AG09309 (cell line): Measurements from ENCODE around the gene SGK1.
"Not testable (repeated sequence)": the region's sequence is repeated elsewhere in the genome, so short reads cannot be mapped to it uniquely, and the experiment has no call there.

ENCODE experiments used
- DNase-seq: peaks from one replicate; pipeline ENCODE4 v3.0.0-alpha.2; 2010; ENCODE audit warnings: low read depth
- H3K4me3 ChIP-seq: 2 replicates; pipeline ENCODE4 v1.5.1; 2011; ENCODE audit warnings: mild to moderate bottlenecking, low read depth, low read length, moderate library complexity; ENCODE audit not compliant: control insufficient read depth
- TF ChIP-seq, protein P1 (sequence below): IDR thresholded peaks from 2 replicates; pipeline ENCODE4 v1.5.1; 2011; ENCODE audit warnings: mild to moderate bottlenecking, low read depth, low read length, inconsistent platforms; ENCODE audit not compliant: insufficient read depth, control insufficient read depth; ENCODE audit errors: missing control alignments

SGK1 gene

DNA sequence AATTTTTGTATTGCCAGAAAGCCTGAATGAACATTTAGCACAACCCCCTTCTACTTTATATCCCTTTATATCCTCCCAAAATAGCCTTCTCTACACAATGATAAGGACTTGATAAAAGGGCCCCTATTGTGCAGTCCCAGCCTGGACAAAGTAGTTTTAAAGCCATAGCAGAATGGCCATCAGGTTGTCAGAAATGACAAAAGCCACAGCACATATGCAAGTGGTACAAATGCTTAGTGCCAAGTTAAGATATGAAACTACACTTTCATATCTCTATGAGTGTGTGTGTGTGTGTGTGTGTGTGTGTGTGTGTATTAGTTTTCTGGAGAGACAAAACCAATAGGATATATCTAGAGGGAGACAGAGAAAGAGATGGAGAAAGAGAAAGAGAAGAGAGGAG is 132.6 kb downstream of the SGK1 start:
- no peak for DNase-seq
- no peak overlapping the region for H3K4me3 ChIP-seq
- TF ChIP-seq, protein P1, sequence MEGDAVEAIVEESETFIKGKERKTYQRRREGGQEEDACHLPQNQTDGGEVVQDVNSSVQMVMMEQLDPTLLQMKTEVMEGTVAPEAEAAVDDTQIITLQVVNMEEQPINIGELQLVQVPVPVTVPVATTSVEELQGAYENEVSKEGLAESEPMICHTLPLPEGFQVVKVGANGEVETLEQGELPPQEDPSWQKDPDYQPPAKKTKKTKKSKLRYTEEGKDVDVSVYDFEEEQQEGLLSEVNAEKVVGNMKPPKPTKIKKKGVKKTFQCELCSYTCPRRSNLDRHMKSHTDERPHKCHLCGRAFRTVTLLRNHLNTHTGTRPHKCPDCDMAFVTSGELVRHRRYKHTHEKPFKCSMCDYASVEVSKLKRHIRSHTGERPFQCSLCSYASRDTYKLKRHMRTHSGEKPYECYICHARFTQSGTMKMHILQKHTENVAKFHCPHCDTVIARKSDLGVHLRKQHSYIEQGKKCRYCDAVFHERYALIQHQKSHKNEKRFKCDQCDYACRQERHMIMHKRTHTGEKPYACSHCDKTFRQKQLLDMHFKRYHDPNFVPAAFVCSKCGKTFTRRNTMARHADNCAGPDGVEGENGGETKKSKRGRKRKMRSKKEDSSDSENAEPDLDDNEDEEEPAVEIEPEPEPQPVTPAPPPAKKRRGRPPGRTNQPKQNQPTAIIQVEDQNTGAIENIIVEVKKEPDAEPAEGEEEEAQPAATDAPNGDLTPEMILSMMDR: no peak

DNA sequence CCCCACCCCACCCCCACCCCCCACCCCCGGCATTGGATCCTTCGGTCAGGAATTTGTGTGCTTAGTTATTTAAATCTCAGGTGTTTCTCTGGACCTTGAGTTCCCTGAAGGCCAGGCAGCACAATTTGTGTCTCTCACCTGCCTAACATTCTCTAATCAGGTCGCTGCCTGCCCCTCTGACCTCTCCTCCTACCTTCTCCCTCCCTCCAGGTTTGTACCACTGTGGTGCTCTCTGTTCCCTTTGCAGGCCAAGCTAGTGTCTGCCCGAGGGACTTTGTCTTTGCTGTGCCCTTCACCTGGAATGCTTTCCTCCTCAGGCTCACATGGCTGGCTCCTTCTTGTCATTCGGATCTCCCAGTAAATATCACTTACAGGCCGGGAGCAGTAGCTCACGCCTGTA is 134.1 kb downstream of the SGK1 start:
- TF ChIP-seq, protein P1: no peak
- H3K4me3 ChIP-seq: no peak overlapping the region
- DNase-seq: no peak

DNA sequence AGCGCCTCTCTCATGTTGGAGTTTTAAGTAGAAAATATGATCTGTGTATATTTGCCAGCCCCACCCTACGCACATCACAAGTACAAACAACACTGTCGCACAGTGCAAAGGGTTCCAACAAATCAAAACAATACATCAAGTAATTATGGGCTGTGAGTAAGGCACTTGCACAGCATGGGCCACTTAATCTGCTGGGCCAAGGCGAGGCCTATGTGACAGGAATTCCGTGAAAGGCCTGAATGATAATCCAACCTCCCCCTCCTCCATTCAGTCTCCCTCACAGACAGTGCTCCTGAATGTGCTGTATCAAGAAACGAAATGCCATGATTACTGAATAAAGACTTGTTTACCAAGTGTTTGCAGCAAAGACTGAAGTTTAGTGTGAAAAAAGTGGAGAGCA is 135.4 kb downstream of the SGK1 start:
- TF ChIP-seq, protein P1: no peak
- no peak overlapping the region for H3K4me3 ChIP-seq
- DNase-seq: no peak

DNA sequence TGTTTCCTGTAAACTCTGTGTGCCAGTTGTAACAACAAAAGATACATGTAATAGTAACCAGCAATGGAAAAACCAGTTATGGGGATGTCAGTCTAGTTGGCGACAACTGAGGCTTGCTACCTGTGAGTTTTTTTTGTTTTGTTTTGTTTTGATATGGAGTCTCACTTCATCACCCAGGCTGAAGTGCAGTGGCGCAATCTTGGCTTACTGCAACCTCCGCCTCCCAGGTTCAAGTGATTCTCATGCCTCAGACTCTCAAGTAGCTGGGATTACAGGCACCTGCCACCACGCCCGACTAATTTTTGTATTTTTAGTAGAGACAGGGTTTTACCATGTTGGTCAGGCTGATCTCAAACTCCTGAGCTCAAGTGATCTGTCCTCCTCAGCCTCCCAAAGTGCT is 136.2 kb downstream of the SGK1 start:
- not testable (repeated sequence) for H3K4me3 ChIP-seq, DNase-seq

DNA sequence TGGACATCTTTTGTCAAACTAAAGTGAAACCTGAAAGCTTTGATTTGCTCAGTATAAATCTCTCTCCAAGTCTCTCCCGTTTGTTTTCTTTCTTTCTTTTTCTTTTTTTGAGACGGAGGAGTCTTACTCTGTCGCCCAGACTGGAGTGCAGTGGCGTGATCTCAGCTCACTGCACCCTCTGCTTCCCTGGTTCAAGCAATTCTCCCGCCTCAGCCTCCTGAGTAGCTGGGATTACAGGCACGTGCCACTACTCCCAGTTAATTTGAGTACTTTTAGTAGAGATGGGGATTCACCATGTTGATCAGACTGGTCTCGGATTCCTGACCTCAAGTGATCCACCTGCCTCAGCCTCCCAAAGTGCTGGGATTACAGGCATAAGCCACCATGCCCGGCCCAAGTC is 136.7 kb downstream of the SGK1 start:
- H3K4me3 ChIP-seq, DNase-seq: not testable (repeated sequence)

DNA sequence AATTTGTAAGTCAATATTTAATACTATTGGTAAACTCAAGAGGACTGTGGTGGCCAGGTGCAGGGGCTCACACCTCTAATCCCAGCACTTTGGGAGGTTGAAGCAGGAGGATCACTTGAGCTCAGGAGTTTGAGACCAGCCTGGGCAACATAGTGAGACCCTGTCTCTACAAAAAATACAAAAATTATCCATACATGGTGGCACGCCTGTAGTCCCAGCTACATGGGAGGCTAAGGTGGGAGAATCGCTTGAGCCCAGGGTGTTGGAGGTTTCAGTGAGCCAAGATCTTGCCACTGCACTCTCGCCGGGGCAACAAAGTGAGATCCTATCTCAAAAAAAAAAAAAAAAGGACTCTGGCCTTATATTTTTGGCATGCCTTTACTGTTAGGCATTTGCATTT is 137.4 kb downstream of the SGK1 start:
- not testable (repeated sequence) for H3K4me3 ChIP-seq, DNase-seq

DNA sequence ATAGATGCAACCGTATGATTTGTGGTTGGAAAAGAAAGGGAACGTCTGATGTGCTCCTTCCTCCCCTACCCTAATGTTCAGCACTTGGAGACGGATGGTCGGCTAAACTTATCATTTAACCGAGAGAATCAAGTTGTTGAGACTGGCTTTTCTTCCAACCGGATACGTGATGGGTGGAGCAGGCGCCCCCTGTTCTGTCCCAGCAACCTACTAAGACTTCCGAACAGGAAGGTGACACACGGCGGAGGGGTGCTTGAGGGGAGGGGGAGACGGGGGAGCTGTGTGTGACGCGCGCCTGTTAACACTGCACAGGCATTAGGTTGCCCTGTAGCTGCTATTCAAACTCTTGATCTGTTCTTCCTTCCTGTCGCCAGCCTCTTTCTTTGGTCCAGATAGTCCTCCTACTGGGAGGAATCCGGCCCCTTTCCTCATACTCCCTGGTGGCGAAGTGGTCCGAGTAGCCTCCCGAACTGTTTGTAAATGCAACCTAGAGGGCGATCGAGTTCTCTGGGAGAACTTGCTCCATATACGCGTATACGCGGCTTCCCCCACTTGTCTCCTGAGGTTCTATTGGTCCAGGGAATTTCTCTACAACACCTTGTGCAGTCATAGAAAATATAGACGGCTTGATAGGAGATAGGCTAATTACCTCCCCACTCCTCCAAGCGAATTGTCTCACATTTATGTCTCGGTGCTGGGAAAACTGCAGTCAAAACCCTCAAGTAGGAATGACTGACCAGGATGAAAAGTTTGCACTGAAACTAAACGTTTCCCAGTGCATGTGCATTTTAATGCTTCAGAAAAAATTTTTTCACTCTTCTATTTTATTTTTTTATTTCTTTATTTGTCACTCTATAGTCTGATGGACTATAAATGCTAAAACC is 139.5 kb downstream of the SGK1 start:
- peak; percentile 82 for DNase-seq
- TF ChIP-seq, protein P1: peak; percentile 89
- peak overlapping the region; percentile 50 for H3K4me3 ChIP-seq

DNA sequence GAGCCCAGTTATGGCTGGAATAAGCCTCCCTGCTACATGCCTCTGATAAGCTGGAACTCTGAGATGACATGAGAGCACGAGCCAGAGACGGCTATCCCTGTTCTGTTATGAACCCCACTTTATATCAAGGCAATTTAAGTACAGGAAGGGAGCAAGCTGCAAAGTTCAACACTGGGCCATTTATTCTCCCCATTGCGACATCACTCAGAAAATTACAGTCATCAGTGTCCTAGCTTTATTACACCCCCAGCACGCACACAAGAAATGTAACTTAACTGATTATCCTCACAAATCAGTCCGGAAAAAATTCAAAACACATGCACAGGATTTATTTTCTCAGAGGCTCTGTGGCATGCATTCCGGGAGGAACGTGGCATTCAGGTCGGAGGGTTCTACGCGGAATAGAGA is 140.2 kb downstream of the SGK1 start:
- peak overlapping the region; percentile 50 for H3K4me3 ChIP-seq
- TF ChIP-seq, protein P1: no peak
- peak; percentile 83 for DNase-seq
